SJSA1 (cell line): ENCODE results near the gene MTHFD1L. TPM values are rescaled to one million over a fixed set of nuclear protein-coding genes. Genes with fewer than 3 reads are reported as not detected.
"Not testable (repeated sequence)": the region's sequence is repeated elsewhere in the genome, so short reads cannot be mapped to it uniquely, and the experiment has no call there.

Experiments used
- DNase-seq, 2 experiments: peaks; one replicate each; pipeline ENCODE4 v3.0.0-alpha.2; 2015 to 2020; ENCODE audit warnings: low spot score in 2 of 2, low read depth in 1 of 2
- H3K27ac ChIP-seq: fragments of 250-450 bp; sonication (Bioruptor Pico); 2 replicates; pipeline ENCODE4 v1.5.1; 2020; ENCODE audit warnings: mild to moderate bottlenecking, moderate library complexity
- H3K27me3 ChIP-seq: fragments of 250-450 bp; sonication (Bioruptor Pico); replicated peaks from 2 replicates; pipeline ENCODE4 v1.5.1; 2020; ENCODE audit warnings: mild to moderate bottlenecking, moderate library complexity
- H3K36me3 ChIP-seq: fragments of 250-450 bp; sonication (Bioruptor Pico); 2 replicates; pipeline ENCODE4 v1.5.1; 2020; ENCODE audit warnings: mild to moderate bottlenecking
- H3K4me1 ChIP-seq: fragments of 250-450 bp; sonication (Bioruptor Pico); replicated peaks from 2 replicates; pipeline ENCODE4 v1.6.1; 2021; ENCODE audit warnings: mild to moderate bottlenecking
- H3K4me3 ChIP-seq: fragments of 250-450 bp; sonication (Bioruptor Pico); 2 replicates; pipeline ENCODE4 v1.5.1; 2020; ENCODE audit warnings: mild to moderate bottlenecking
- H3K9me3 ChIP-seq: fragments of 250-450 bp; sonication (Bioruptor Pico); replicated peaks from 2 replicates; pipeline ENCODE4 v1.5.1; 2020; ENCODE audit warnings: mild to moderate bottlenecking
- total RNA-seq: library from RNA; depleted of rRNA; stranded (reverse); fragments of >200 nt; shearing (Covaris generic); gene quantifications from 2 replicates; pipeline ENCODE4 v1.2.3, GENCODE V29; 2014

MTHFD1L gene
- total RNA-seq, 1 experiment from 2014 or later, result 24.8 TPM

GRCh38 chr6:151069641-151070040, 204.1 kb downstream of the MTHFD1L start:
- Histone ChIP-seq H3K27ac (peak overlapping the region; percentile 92; the same call in 1 of the 2 replicates), H3K4me1 (peaks cover 46% of the 10 kb centered on the region), H3K27me3 (no peaks in the 10 kb centered on the region), H3K36me3 (peaks cover 5% of the 10 kb centered on the region; the same call in 1 of the 2 replicates), H3K9me3 (no peaks in the 10 kb centered on the region), H3K4me3 (no peak overlapping the region)
- no peak for DNase-seq

- Histone ChIP-seq H3K9me3 (no peaks in the 10 kb centered on the region), H3K27ac (peak overlapping the region; percentile 92), H3K4me3 (peak overlapping the region; percentile 27), H3K4me1 (peaks cover 46% of the 10 kb centered on the region), H3K36me3 (peaks cover 6% of the 10 kb centered on the region; the same call in 1 of the 2 replicates), H3K27me3 (no peaks in the 10 kb centered on the region)
- DNase-seq, result peak; percentile 67 to 89
Observed at GRCh38 chr6:151070631-151071051, 205.1 kb downstream of the MTHFD1L start.

GRCh38 chr6:151071295-151071694, 205.8 kb downstream of the MTHFD1L start:
- DNase-seq, result peak; percentile 72 to 78
- H3K36me3 ChIP-seq, result peaks cover 6% of the 10 kb centered on the region; the same call in 1 of the 2 replicates
- peak overlapping the region; percentile 27 for H3K4me3 ChIP-seq
- peak overlapping the region; percentile 92 for H3K27ac ChIP-seq
- no peaks in the 10 kb centered on the region for H3K27me3 ChIP-seq
- peaks cover 46% of the 10 kb centered on the region for H3K4me1 ChIP-seq
- no peaks in the 10 kb centered on the region for H3K9me3 ChIP-seq

GRCh38 chr6:151073146-151073545, 207.6 kb downstream of the MTHFD1L start:
- H3K27ac ChIP-seq, result no peak overlapping the region
- peaks cover 37% of the 10 kb centered on the region for H3K4me1 ChIP-seq
- DNase-seq, result no peak
- H3K36me3 ChIP-seq, result peaks cover 6% of the 10 kb centered on the region; the same call in 1 of the 2 replicates
- H3K4me3 ChIP-seq, result no peak overlapping the region
- no peaks in the 10 kb centered on the region for H3K27me3 ChIP-seq
- H3K9me3 ChIP-seq, result 0 out of 2 replicates have a peak, but pooled peaks cover 4% of the 10 kb centered on the region

- Histone ChIP-seq H3K36me3 (peaks cover 12% of the 10 kb centered on the region; the same call in 1 of the 2 replicates), H3K4me1 (peaks cover 32% of the 10 kb centered on the region), H3K4me3 (no peak overlapping the region), H3K27ac (no peak overlapping the region), H3K27me3 (no peaks in the 10 kb centered on the region), H3K9me3 (0 out of 2 replicates have a peak, but pooled peaks cover 4% of the 10 kb centered on the region)
- no peak for DNase-seq
Observed at GRCh38 chr6:151073701-151074100, 208.2 kb downstream of the MTHFD1L start.

- Histone ChIP-seq H3K4me3 (no peak overlapping the region), H3K36me3 (peaks cover 11% of the 10 kb centered on the region), H3K9me3 (0 out of 2 replicates have a peak, but pooled peaks cover 4% of the 10 kb centered on the region), H3K4me1 (peaks cover 18% of the 10 kb centered on the region), H3K27me3 (no peaks in the 10 kb centered on the region), H3K27ac (no peak overlapping the region)
- DNase-seq, result no peak
Observed at GRCh38 chr6:151075005-151075404, 209.5 kb downstream of the MTHFD1L start.

DNA sequence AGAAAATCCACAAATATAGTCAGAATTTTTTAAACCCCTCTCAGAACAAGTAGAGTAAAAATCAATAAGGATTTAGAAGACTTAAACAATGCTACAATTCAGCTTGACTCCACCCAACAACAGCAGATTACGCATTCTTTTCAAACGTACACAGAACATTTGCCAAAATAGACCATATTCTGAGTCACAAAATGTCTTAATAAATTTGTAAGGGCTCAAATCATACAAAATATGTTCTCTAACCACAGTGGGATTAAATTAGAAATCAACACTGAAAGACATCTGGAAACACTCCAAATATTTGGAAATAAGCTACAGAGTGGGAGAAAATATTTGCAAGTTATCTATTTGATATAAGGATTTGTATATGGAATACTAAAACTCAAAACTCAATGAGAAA, 210.0 kb downstream of the MTHFD1L start:
- H3K9me3 ChIP-seq, result 0 out of 2 replicates have a peak, but pooled peaks cover 4% of the 10 kb centered on the region
- no peak for DNase-seq

DNA sequence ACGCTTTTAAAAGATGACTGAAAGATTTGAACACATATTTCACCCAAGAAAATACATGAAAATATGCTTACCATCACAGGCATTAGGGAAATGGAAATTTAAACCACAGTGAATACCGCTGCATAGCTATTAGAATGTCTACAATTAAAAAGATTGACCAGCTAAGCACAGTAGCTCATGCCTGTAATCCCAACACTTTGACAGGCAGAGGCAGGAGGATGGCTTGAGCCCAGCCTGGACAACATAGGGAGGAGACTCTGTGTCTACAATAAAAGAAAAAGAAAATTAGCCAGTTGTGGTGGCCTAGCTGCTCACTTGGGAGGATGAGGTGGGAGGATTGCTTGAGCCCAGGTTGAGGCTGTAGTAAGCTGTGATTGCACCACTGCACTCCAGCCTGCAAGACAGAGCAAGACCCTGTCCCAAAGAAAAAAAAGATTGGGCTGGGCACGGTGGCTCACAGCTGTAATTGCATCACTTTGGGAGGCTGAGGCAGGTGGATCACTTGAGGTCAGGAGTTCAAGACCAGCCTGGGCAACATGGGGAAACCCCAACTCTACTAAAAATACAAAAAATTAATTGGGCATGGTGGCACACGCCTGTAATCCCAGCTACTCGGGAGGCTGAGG, 210.5 kb downstream of the MTHFD1L start:
- Histone ChIP-seq H3K4me3 (no peak overlapping the region), H3K4me1 (peaks cover 8% of the 10 kb centered on the region), H3K36me3 (peaks cover 11% of the 10 kb centered on the region), H3K9me3 (0 out of 2 replicates have a peak, but pooled peaks cover 4% of the 10 kb centered on the region), H3K27me3 (no peaks in the 10 kb centered on the region), H3K27ac (no peak overlapping the region)
- no peak for DNase-seq

More for the DNA sequence above, 210.0 kb downstream of the MTHFD1L start:
- no peak overlapping the region for H3K4me3 ChIP-seq
- no peaks in the 10 kb centered on the region for H3K27me3 ChIP-seq
- peaks cover 11% of the 10 kb centered on the region for H3K36me3 ChIP-seq
- H3K27ac ChIP-seq, result no peak overlapping the region
- peaks cover 13% of the 10 kb centered on the region for H3K4me1 ChIP-seq

- Histone ChIP-seq H3K4me1 (no peaks in the 10 kb centered on the region), H3K9me3 (0 out of 2 replicates have a peak, but pooled peaks cover 4% of the 10 kb centered on the region), H3K27me3 (no peaks in the 10 kb centered on the region), H3K27ac (no peak overlapping the region), H3K36me3 (peaks cover 11% of the 10 kb centered on the region), H3K4me3 (no peak overlapping the region)
- DNase-seq, result no peak
Observed at GRCh38 chr6:151078655-151079054, 213.2 kb downstream of the MTHFD1L start.

GRCh38 chr6:151081656-151082055, 216.2 kb downstream of the MTHFD1L start:
- H3K4me3 ChIP-seq, result no peak overlapping the region
- H3K9me3 ChIP-seq, result 0 out of 2 replicates have a peak, but pooled peaks cover 4% of the 10 kb centered on the region
- peaks cover 9% of the 10 kb centered on the region; the same call in 1 of the 2 replicates for H3K36me3 ChIP-seq
- H3K27ac ChIP-seq, result no peak overlapping the region
- peaks cover 5% of the 10 kb centered on the region for H3K4me1 ChIP-seq
- DNase-seq, result no peak
- H3K27me3 ChIP-seq, result no peaks in the 10 kb centered on the region

- H3K27ac ChIP-seq, result no peak overlapping the region
- H3K36me3 ChIP-seq, result peaks cover 9% of the 10 kb centered on the region; the same call in 1 of the 2 replicates
- DNase-seq, result no peak
- no peak overlapping the region for H3K4me3 ChIP-seq
- H3K9me3 ChIP-seq, result no peaks in the 10 kb centered on the region
- peaks cover 5% of the 10 kb centered on the region for H3K4me1 ChIP-seq
- no peaks in the 10 kb centered on the region for H3K27me3 ChIP-seq
Observed at GRCh38 chr6:151082079-151082478, 216.6 kb downstream of the MTHFD1L start.

DNA sequence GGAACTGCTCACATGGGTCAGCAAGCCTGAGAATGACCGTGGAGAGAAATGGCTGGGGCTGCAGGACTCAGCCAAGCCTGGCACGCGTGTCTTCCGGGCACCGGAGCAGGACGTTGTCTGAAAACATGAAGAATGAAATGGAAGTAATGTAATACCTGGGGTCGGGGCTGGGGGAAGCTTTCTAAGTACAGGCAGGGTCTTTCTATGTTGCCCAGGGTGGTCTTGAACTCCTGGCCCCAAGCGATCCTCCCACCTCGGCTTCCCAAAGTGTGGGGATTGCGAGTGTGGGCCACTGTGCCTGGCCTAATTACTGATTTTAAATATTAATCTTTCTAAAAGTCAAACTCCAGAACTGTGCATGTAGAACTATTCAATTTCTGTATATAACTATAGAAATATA, 218.8 kb downstream of the MTHFD1L start:
- Histone ChIP-seq H3K9me3 (no peaks in the 10 kb centered on the region), H3K27me3 (no peaks in the 10 kb centered on the region), H3K27ac (no peak overlapping the region), H3K4me1 (peaks cover 5% of the 10 kb centered on the region), H3K36me3 (peaks cover 3% of the 10 kb centered on the region; the same call in 1 of the 2 replicates), H3K4me3 (no peak overlapping the region)
- DNase-seq, result no peak

- not testable (repeated sequence) for H3K9me3 ChIP-seq, H3K4me3 ChIP-seq, H3K27ac ChIP-seq, H3K27me3 ChIP-seq, DNase-seq, H3K36me3 ChIP-seq, H3K4me1 ChIP-seq
Observed at GRCh38 chr6:151087055-151087454, 221.6 kb downstream of the MTHFD1L start.

DNA sequence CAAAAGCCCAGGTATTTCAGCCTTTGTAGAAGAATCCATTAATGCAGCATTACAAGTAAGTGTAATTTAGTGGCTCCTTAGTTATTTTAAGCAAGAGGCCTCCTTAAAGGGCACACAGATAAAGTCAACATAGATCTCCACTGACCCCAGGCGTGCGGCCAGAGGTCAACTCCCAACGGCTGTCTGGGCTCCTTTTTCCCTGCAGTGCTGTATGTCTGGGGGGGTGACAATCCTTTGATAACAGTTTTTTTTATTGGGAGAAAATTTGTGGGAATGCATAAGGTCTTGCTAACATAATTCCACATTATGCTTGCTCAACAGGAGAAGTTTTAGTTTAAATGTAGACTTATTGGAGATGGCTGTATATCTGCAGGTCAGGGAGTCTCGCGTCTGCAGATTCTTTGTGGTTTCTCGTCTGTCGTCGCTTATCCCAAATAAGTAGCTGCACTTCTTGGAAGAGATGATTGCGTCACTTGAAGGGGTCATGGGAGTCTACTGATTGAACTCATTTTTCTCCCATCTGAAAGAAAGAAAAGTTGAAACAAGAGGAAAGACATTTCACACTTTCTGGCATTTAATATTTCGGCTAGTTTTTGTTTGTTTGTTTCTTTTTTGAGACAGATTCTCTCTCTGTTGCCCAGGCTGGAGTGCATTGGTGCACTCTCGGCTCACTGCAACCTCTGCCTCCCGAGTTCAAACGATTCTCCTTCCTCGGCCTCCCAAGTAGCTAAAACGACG, 222.5 kb downstream of the MTHFD1L start:
- H3K27me3 ChIP-seq, result no peaks in the 10 kb centered on the region
- no peak overlapping the region for H3K27ac ChIP-seq
- peaks cover 5% of the 10 kb centered on the region for H3K4me1 ChIP-seq
- H3K4me3 ChIP-seq, result no peak overlapping the region
- no peak for DNase-seq
- peaks cover 10% of the 10 kb centered on the region for H3K36me3 ChIP-seq
- no peaks in the 10 kb centered on the region for H3K9me3 ChIP-seq
